Muscle layer of duodenum (tissue), 2 donors: Measurements from ENCODE around the gene ZNF385B.

Experiments
- H3K27ac ChIP-seq: one replicate; pipeline ENCODE4 v1.7.0; 2013; ENCODE audit warnings: mild to moderate bottlenecking, low read length
- H3K27me3 ChIP-seq: one replicate; pipeline ENCODE4 v1.7.0; 2013; ENCODE audit warnings: low read depth, mild to moderate bottlenecking, control low read depth, low read length
- H3K36me3 ChIP-seq, 2 donors: one replicate each; pipeline ENCODE4 v1.7.0; 2013; ENCODE audit warnings: low read length in 2 of 2, control low read depth in 1 of 2, mild to moderate bottlenecking in 1 of 2; ENCODE audit not compliant: insufficient read depth in 2 of 2, control insufficient read depth in 1 of 2
- H3K4me1 ChIP-seq, 2 donors: one replicate each; pipeline ENCODE4 v1.7.0; 2013; ENCODE audit warnings: low read length in 2 of 2, mild to moderate bottlenecking in 2 of 2, control low read depth in 1 of 2, moderate library complexity in 1 of 2; ENCODE audit not compliant: insufficient read depth in 2 of 2, control insufficient read depth in 1 of 2
- H3K4me3 ChIP-seq, 2 donors: one replicate each; pipeline ENCODE4 v1.7.0; 2013; ENCODE audit warnings: low read length in 2 of 2, low read depth in 1 of 2, mild to moderate bottlenecking in 1 of 2
- H3K9me3 ChIP-seq, 2 donors: one replicate each; pipeline ENCODE4 v1.7.0; 2013; ENCODE audit warnings: low read length in 2 of 2, control low read depth in 1 of 2, mild to moderate bottlenecking in 1 of 2; ENCODE audit not compliant: control insufficient read depth in 1 of 2
- donor health status: healthy.

The ZNF385B gene

GRCh38 chr2:179855673-179856072, 5.7 kb downstream of the ZNF385B start:
- Histone ChIP-seq H3K27ac (no peak overlapping the region), H3K4me3 (no peak overlapping the region), H3K27me3 (peaks cover 6% of the 10 kb centered on the region), H3K36me3 (no peaks in the 10 kb centered on the region), H3K4me1 (peaks cover 0 to 4% of the 10 kb centered on the region in 2 donors), H3K9me3 (no peaks in the 10 kb centered on the region)

- H3K27me3 ChIP-seq, result peaks cover under 1% of the 10 kb centered on the region
- no peak overlapping the region for H3K4me3 ChIP-seq
- H3K27ac ChIP-seq, result no peak overlapping the region
- no peaks in the 10 kb centered on the region for H3K36me3 ChIP-seq
- no peaks in the 10 kb centered on the region for H3K4me1 ChIP-seq
- no peaks in the 10 kb centered on the region for H3K9me3 ChIP-seq
These were observed 6.5 kb downstream of the ZNF385B start for GRCh38 chr2:179854891-179855290.

GRCh38 chr2:179853108-179853507, 8.3 kb downstream of the ZNF385B start:
- no peak overlapping the region for H3K27ac ChIP-seq
- H3K27me3 ChIP-seq, result no peaks in the 10 kb centered on the region
- no peaks in the 10 kb centered on the region for H3K9me3 ChIP-seq
- no peaks in the 10 kb centered on the region for H3K4me1 ChIP-seq
- H3K4me3 ChIP-seq, result no peak overlapping the region
- H3K36me3 ChIP-seq, result no peaks in the 10 kb centered on the region

- no peaks in the 10 kb centered on the region for H3K9me3 ChIP-seq
- no peaks in the 10 kb centered on the region for H3K27me3 ChIP-seq
These were observed 11.2 kb downstream of the ZNF385B start for GRCh38 chr2:179850188-179850587.

GRCh38 chr2:179849719-179850118, 11.7 kb downstream of the ZNF385B start:
- Histone ChIP-seq H3K4me1 (no peaks in the 10 kb centered on the region), H3K36me3 (no peaks in the 10 kb centered on the region), H3K27ac (no peak overlapping the region), H3K9me3 (no peaks in the 10 kb centered on the region), H3K4me3 (no peak overlapping the region), H3K27me3 (no peaks in the 10 kb centered on the region)

More at GRCh38 chr2:179850188-179850587, 11.2 kb downstream of the ZNF385B start:
- H3K4me1 ChIP-seq, result no peaks in the 10 kb centered on the region
- H3K36me3 ChIP-seq, result no peaks in the 10 kb centered on the region
- no peak overlapping the region for H3K4me3 ChIP-seq
- no peak overlapping the region for H3K27ac ChIP-seq

GRCh38 chr2:179843541-179843940, 17.9 kb downstream of the ZNF385B start:
- H3K4me1 ChIP-seq, result peaks cover 0 to 6% of the 10 kb centered on the region in 2 donors
- H3K27me3 ChIP-seq, result no peaks in the 10 kb centered on the region
- no peak overlapping the region for H3K27ac ChIP-seq
- H3K36me3 ChIP-seq, result no peaks in the 10 kb centered on the region
- no peak overlapping the region for H3K4me3 ChIP-seq
- no peaks in the 10 kb centered on the region for H3K9me3 ChIP-seq

GRCh38 chr2:179842498-179843153, 18.8 kb downstream of the ZNF385B start:
- Histone ChIP-seq H3K9me3 (no peaks in the 10 kb centered on the region), H3K27ac (no peak overlapping the region), H3K4me1 (peaks cover 0 to 6% of the 10 kb centered on the region in 2 donors), H3K27me3 (no peaks in the 10 kb centered on the region), H3K4me3 (no peak overlapping the region), H3K36me3 (no peaks in the 10 kb centered on the region)

- no peaks in the 10 kb centered on the region for H3K27me3 ChIP-seq
- no peak overlapping the region for H3K27ac ChIP-seq
- no peaks in the 10 kb centered on the region for H3K9me3 ChIP-seq
- peaks cover 0 to 6% of the 10 kb centered on the region in 2 donors for H3K4me1 ChIP-seq
- no peak overlapping the region for H3K4me3 ChIP-seq
- H3K36me3 ChIP-seq, result no peaks in the 10 kb centered on the region
These were observed 20.6 kb downstream of the ZNF385B start for GRCh38 chr2:179840840-179841239.

GRCh38 chr2:179837408-179837807, 24.0 kb downstream of the ZNF385B start:
- Histone ChIP-seq H3K4me1 (peaks cover 0 to 6% of the 10 kb centered on the region in 2 donors), H3K36me3 (no peaks in the 10 kb centered on the region), H3K4me3 (no peak overlapping the region), H3K27me3 (no peaks in the 10 kb centered on the region), H3K9me3 (no peaks in the 10 kb centered on the region), H3K27ac (no peak overlapping the region)

GRCh38 chr2:179830043-179830787, 31.2 kb downstream of the ZNF385B start:
- H3K27ac ChIP-seq, result no peak overlapping the region
- H3K27me3 ChIP-seq, result no peaks in the 10 kb centered on the region
- H3K4me1 ChIP-seq, result no peaks in the 10 kb centered on the region
- no peak overlapping the region for H3K4me3 ChIP-seq
- H3K36me3 ChIP-seq, result no peaks in the 10 kb centered on the region
- no peaks in the 10 kb centered on the region for H3K9me3 ChIP-seq

- H3K4me3 ChIP-seq, result no peak overlapping the region
- no peaks in the 10 kb centered on the region for H3K27me3 ChIP-seq
- H3K9me3 ChIP-seq, result no peaks in the 10 kb centered on the region
- no peaks in the 10 kb centered on the region for H3K4me1 ChIP-seq
- H3K27ac ChIP-seq, result no peak overlapping the region
- H3K36me3 ChIP-seq, result no peaks in the 10 kb centered on the region
These were observed 35.1 kb downstream of the ZNF385B start for GRCh38 chr2:179826297-179826696.
